Heart left ventricle (tissue), 16 donors: ENCODE results near the gene UNC13B. TPM values are rescaled to one million over a fixed set of nuclear protein-coding genes. Genes with fewer than 3 reads are reported as not detected.

Experiments
- ATAC-seq, 4 donors: fragments of 200-7000 bp; cut with Tn5 transposase; one replicate each; pipeline ENCODE4 v1.9.1; 2020 to 2022; ENCODE audit warnings: moderate library complexity in 4 of 4, mild to moderate bottlenecking in 3 of 4, moderate number of reproducible peaks in 1 of 4
- DNase-seq, 5 donors: peaks; one replicate each; pipeline ENCODE4 v3.0.0-alpha.2; 2020
- H3K27ac ChIP-seq, 12 donors: fragments of 200-600 bp; sonication (generic) in 4 of 12; one replicate each; pipeline versions ENCODE4 v1.5.0 to v1.8.0; 2016 to 2022; ENCODE audit warnings: mild to moderate bottlenecking in 2 of 12
- H3K27me3 ChIP-seq, 9 donors: fragments of 200-600 bp; sonication (generic) in 2 of 9; one replicate each; pipeline versions ENCODE4 v1.5.1 to v1.8.0; 2016 to 2022; ENCODE audit warnings: mild to moderate bottlenecking in 3 of 9
- H3K36me3 ChIP-seq, 9 donors: fragments of 200-600 bp; sonication (generic) in 2 of 9; one replicate each; pipeline versions ENCODE4 v1.5.0 to v1.8.0; 2018 to 2022; ENCODE audit warnings: mild to moderate bottlenecking in 2 of 9
- H3K4me1 ChIP-seq, 12 donors: fragments of 200-600 bp; sonication (generic) in 4 of 12; one replicate each; pipeline versions ENCODE4 v1.5.0 to v1.8.0; 2016 to 2022; ENCODE audit warnings: mild to moderate bottlenecking in 3 of 12
- H3K4me3 ChIP-seq, 12 donors: fragments of 200-600 bp; sonication (generic) in 4 of 12; one replicate each; pipeline versions ENCODE4 v1.5.0 to v1.8.0; 2017 to 2022; ENCODE audit warnings: mild to moderate bottlenecking in 9 of 12, moderate library complexity in 4 of 12
- H3K9me3 ChIP-seq, 12 donors: fragments of 200-600 bp; sonication (generic) in 4 of 12; one replicate each; pipeline versions ENCODE4 v1.5.0 to v1.8.0; 2016 to 2022; ENCODE audit warnings: mild to moderate bottlenecking in 1 of 12
- POLR2A ChIP-seq, 2 donors: fragments of 450-650 bp; IDR thresholded peaks; one replicate each; pipeline ENCODE4 v1.6.1; 2017; ENCODE audit warnings: antibody characterized with exemption in 2 of 2, mild to moderate bottlenecking in 2 of 2, moderate library complexity in 2 of 2
- WGBS, 4 donors: extraction: QIAGEN DNeasy Blood & Tissue Kit in 2 of 4; methylation state at CpG; one replicate each; pipeline versions ENCODE4 v1.1.5 to v1.1.7; 2013 to 2018; 5-methylcytosine and 5-hydroxymethylcytosine counted together
- intact Hi-C, 10 donors: fragments of 100-400 bp; cut with DNase I; formaldehyde crosslinking; loops; one replicate each; pipeline versions ENCODE4 v1.11.1 to v1.14.2; 2022
- polyA plus RNA-seq, 2 donors: library from polyadenylated mRNA; stranded (reverse); fragments of 200-250 nt; gene quantifications; one replicate each; pipeline ENCODE4 v1.2.3, GENCODE V29; 2013
- total RNA-seq, 9 donors: library from RNA; depleted of rRNA in 2 of 9; stranded (reverse); fragments of >200 nt in 2 of 9; fragmentation: NEBNext Ultra II Directional in 3 of 9; extraction: Animal tissue kit (Norgen Biotek cat#: 25700) in 3 of 9; gene quantifications; one replicate each; pipeline versions ENCODE4 v1.1.0 to v1.2.4, GENCODE V29; 2016 to 2023
- TF ChIP-seq, protein P1 (sequence below), 12 donors: fragments of 200-600 bp; sonication (generic) in 4 of 12; IDR thresholded peaks; one replicate each; pipeline versions ENCODE4 v1.5.0 to v1.8.0; 2018 to 2022; ENCODE audit warnings: antibody characterized with exemption in 12 of 12, mild to moderate bottlenecking in 5 of 12
- donor health status: ischemic (EF 13 %, LVEDD 7.1; RV severe dilation, severe dysfunction).
- donor health status: healthy with polysubstance abuse.
- donor health status: DM: no; HTN: yes; CAD: no.
- donor health status: DM: no; HTN: no; CAD: no.
- donor health status: ischemic (EF 25% LVEDD 6.9; RV normal size, moderate dysfunction).
- donor health status: ischemic (EF 25% LVEDD 5.7; RV mildly dilated, moderate dysfunction).
- donor health status: healthy.
- donor health status: DM: yes; HTN: yes; CAD: no.
- donor health status: ischemic (EF 35%, LVEDD 5.7; RV mildly dilated, moderate dysfunction).
- donor health status: nonischemic (EF 11% LVEDD 7.7; RV severe dilation, severe dysfunction).
- donor health status: DM: yes; HTN: yes; CAD: no.
- donor health status: PGD.
- donor health status: ischemic (EF 29% LVEDD 5.4; RV normal size, mild dysfunction).
- donor health status: nonischemic (EF 23%, LVEDD 6.1; RV moderate dilation, normal function).

Gene UNC13B
- total and polyA plus RNA-seq, 11 donors = 8.1 to 30.2 (median 21.2) TPM

DNA sequence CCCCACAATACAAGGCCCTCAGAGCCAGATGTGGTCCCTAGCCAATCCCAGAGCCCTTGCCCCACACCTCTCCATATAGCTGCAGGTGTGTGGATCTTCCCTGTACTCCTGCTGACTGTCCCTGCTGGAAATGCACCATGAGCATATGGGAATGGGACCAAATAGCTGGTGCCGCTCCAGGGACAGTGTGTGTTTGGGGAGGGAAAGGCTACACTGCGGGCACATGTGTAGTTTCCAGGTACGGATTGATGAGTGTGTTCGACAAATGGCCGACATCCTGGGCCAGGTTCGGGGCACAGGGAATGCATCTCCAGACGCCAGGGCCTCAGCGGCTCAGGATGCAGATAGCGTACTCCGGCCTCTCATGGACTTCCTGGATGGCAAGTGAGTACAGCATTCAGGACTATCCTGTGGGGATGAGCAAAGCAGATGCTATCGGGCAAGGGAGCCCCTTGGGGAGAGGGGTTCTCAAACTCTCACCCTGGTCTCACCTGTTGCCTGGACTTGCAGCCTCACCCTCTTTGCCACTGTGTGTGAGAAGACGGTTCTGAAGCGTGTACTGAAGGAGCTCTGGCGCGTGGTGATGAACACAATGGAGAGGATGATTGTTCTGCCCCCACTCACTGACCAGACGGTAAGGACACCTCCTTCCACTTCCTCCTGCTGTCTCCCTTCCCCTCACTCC is 237.0 kb downstream of the UNC13B start:
- Histone ChIP-seq H3K27ac (no peak overlapping the region), H3K36me3 (peaks cover 0 to 96% (median 85%) of the 10 kb centered on the region in 9 donors), H3K4me3 (no peak overlapping the region), H3K9me3 (no peaks in the 10 kb centered on the region), H3K27me3 (no peaks in the 10 kb centered on the region), H3K4me1 (peaks cover 0 to 9% (median 0%) of the 10 kb centered on the region in 12 donors)
- TF ChIP-seq, protein P1, sequence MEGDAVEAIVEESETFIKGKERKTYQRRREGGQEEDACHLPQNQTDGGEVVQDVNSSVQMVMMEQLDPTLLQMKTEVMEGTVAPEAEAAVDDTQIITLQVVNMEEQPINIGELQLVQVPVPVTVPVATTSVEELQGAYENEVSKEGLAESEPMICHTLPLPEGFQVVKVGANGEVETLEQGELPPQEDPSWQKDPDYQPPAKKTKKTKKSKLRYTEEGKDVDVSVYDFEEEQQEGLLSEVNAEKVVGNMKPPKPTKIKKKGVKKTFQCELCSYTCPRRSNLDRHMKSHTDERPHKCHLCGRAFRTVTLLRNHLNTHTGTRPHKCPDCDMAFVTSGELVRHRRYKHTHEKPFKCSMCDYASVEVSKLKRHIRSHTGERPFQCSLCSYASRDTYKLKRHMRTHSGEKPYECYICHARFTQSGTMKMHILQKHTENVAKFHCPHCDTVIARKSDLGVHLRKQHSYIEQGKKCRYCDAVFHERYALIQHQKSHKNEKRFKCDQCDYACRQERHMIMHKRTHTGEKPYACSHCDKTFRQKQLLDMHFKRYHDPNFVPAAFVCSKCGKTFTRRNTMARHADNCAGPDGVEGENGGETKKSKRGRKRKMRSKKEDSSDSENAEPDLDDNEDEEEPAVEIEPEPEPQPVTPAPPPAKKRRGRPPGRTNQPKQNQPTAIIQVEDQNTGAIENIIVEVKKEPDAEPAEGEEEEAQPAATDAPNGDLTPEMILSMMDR (IDR thresholded peaks at IDR 0.05) = no peak
- TF ChIP-seq POLR2A (IDR thresholded peaks at IDR 0.05) = no peak
- intact Hi-C loops = no loop called here
- ATAC-seq (no peak), DNase-seq (no peak)
- whole genome bisulfite sequencing, 4 donors = 90 to 93% (median 92%) methylated on average over 16 of the region's 16 CpGs

DNA sequence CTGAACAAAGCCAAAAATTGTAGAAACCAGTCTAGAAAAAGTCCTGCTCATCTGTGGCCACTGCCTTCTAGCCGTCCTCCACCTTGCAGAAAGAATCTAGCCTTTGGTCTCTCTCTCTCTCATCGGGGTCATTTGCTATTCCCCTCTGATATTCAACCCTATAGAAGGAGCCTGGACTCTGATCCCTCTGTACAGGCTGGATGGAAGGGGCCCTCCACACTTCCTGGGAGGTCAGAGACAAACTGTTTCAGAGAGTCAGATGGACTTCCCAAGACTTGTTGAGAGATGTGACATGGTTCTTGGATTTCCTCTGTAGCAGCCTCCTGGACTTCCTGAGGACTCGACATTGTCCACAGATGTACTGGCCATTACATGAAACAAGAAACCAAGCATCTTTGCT is 243.1 kb downstream of the UNC13B start:
- H3K36me3 ChIP-seq = peaks cover 0 to 53% (median 46%) of the 10 kb centered on the region in 9 donors
- H3K9me3 ChIP-seq = no peaks in the 10 kb centered on the region
- DNase-seq = no peak
- no peak overlapping the region for H3K27ac ChIP-seq
- no peaks in the 10 kb centered on the region for H3K27me3 ChIP-seq
- no peak overlapping the region for H3K4me3 ChIP-seq
- H3K4me1 ChIP-seq = peaks cover 0 to 3% (median 0%) of the 10 kb centered on the region in 12 donors
- TF ChIP-seq POLR2A (IDR thresholded peaks at IDR 0.05) = no peak
- TF ChIP-seq, protein P1 (IDR thresholded peaks at IDR 0.05) = no peak
- 85 to 90% (median 87%) methylated on average over 3 of the region's 3 CpGs for WGBS, 4 donors
- ATAC-seq = no peak
- intact Hi-C loops = no loop called here

DNA sequence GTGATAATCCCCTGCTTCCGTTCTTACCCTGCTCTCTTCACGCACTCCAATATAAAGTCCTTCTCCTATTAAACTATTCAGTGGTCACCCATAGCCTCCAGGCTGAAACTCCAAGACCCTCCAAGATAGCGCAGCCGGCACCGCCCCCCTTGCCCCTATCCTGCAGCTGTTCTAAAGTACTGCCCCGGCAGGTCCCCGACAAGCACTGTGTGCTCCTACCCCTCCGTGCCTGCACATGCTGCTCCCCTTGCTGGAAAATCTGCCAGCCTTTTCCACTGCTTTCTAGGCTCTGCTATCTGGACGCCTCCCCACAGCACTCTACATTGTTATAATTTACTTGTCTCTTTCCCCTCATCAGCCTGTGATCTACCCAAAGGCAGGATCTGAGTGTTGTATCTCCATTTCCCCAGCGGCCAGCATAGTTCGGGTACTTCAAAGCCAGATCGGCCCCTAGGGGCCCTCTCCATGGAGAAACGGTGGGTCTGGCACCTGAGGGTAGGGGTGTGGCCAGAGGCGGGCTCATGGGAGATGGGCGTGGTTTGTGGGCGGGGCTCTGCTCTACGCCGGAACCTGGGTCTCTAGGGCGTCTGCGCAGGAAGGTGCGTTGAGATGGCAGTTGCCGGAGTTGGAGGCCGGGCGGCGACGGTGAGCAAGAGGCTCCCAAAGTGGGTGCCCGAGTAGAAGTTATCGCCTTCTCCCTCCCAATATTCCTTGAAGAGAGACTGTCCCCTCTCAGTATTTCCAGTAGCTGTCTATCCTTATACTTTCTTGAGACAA is 244.6 kb downstream of the UNC13B start:
- intact Hi-C loops = no loop called here

More for the DNA sequence above, 244.6 kb downstream of the UNC13B start:
- H3K9me3 ChIP-seq = no peaks in the 10 kb centered on the region
- H3K27ac ChIP-seq = no peak overlapping the region
- WGBS, 4 donors = 42 to 59% (median 46%) methylated on average over 28 of the region's 28 CpGs
- peak in 1 of 5 donors; percentile 70 for DNase-seq
- TF ChIP-seq, protein P1 (IDR thresholded peaks at IDR 0.05) = no peak
- no peak for TF ChIP-seq POLR2A (IDR thresholded peaks at IDR 0.05)
- no peaks in the 10 kb centered on the region for H3K27me3 ChIP-seq
- ATAC-seq = peak; percentile 17 to 72 (median 48)
- H3K36me3 ChIP-seq = peaks cover 0 to 40% (median 31%) of the 10 kb centered on the region in 9 donors
- no peak overlapping the region for H3K4me3 ChIP-seq
- H3K4me1 ChIP-seq = peaks cover 0 to 3% (median 0%) of the 10 kb centered on the region in 12 donors
